Rectal smooth muscle tissue (tissue), 1 donor: Measurements from ENCODE around the gene RGS12.

ENCODE experiments used
- H3K27ac ChIP-seq: one replicate; pipeline ENCODE4 v1.7.0; 2013; ENCODE audit warnings: low read depth, low read length, inconsistent platforms
- H3K27me3 ChIP-seq: one replicate; pipeline ENCODE4 v1.7.0; 2013; ENCODE audit warnings: low read length; ENCODE audit not compliant: control insufficient read depth, insufficient read depth
- H3K36me3 ChIP-seq: one replicate; pipeline ENCODE4 v1.7.0; 2013; ENCODE audit warnings: low read length; ENCODE audit not compliant: control insufficient read depth, insufficient read depth
- H3K4me1 ChIP-seq: one replicate; pipeline ENCODE4 v1.7.0; 2013; ENCODE audit warnings: low read length; ENCODE audit not compliant: control insufficient read depth, insufficient read depth
- H3K4me3 ChIP-seq: one replicate; pipeline ENCODE4 v1.7.0; 2013; ENCODE audit warnings: low read length
- H3K9ac ChIP-seq: one replicate; pipeline ENCODE4 v1.7.0; 2013; ENCODE audit warnings: low read length

The RGS12 gene

GRCh38 chr4:3340700-3341083 is 47.9 kb downstream of the RGS12 start:
- Histone ChIP-seq H3K36me3 (no peaks in the 10 kb centered on the region), H3K4me1 (no peaks in the 10 kb centered on the region), H3K27me3 (no peaks in the 10 kb centered on the region), H3K9ac (no peak overlapping the region), H3K4me3 (no peak overlapping the region), H3K27ac (no peak overlapping the region)

- no peaks in the 10 kb centered on the region for H3K27me3 ChIP-seq
- no peak overlapping the region for H3K27ac ChIP-seq
- no peaks in the 10 kb centered on the region for H3K4me1 ChIP-seq
- H3K4me3 ChIP-seq: no peak overlapping the region
- H3K9ac ChIP-seq: no peak overlapping the region
- H3K36me3 ChIP-seq: no peaks in the 10 kb centered on the region
Observed at GRCh38 chr4:3341760-3342159, 48.9 kb downstream of the RGS12 start.

GRCh38 chr4:3342182-3342854 is 49.5 kb downstream of the RGS12 start:
- no peaks in the 10 kb centered on the region for H3K4me1 ChIP-seq
- H3K4me3 ChIP-seq: no peak overlapping the region
- no peaks in the 10 kb centered on the region for H3K27me3 ChIP-seq
- no peak overlapping the region for H3K27ac ChIP-seq
- no peaks in the 10 kb centered on the region for H3K36me3 ChIP-seq
- no peak overlapping the region for H3K9ac ChIP-seq
